Astrocyte (in vitro differentiated cells and primary cell): ENCODE measurements around the gene HNRNPA2B1. TPM values are rescaled to one million over a fixed set of nuclear protein-coding genes. Genes with fewer than 3 reads are reported as not detected.
"Not testable (repeated sequence)": the region's sequence is repeated elsewhere in the genome, so short reads cannot be mapped to it uniquely, and the experiment has no call there.

ENCODE experiments used
- DNase-seq: peaks from one replicate; pipeline ENCODE4 v3.0.0-alpha.2; 2010; ENCODE audit warnings: low read depth
- FAIRE-seq: peaks from 2 replicates; lab custom pipeline; 2011; peaks lifted over from hg19 to GRCh38; lab: Jason Lieb, UNC
- H2AFZ ChIP-seq: 2 replicates; pipeline ENCODE4 v1.6.0; 2012; ENCODE audit warnings: low read depth, low read length, inconsistent platforms
- H3K27ac ChIP-seq: 2 replicates; pipeline ENCODE4 v1.5.1; 2011; ENCODE audit warnings: low read depth, low read length, inconsistent platforms
- H3K27me3 ChIP-seq: 2 replicates; pipeline ENCODE4 v1.6.0; 2011; ENCODE audit warnings: low read length, inconsistent platforms; ENCODE audit not compliant: insufficient read depth
- H3K36me3 ChIP-seq: 2 replicates; pipeline ENCODE4 v1.5.1; 2011; ENCODE audit warnings: low read length, inconsistent platforms; ENCODE audit not compliant: insufficient read depth
- H3K4me1 ChIP-seq: 2 replicates; pipeline ENCODE4 v1.5.1; 2011; ENCODE audit warnings: low read length, inconsistent platforms; ENCODE audit not compliant: insufficient read depth
- H3K4me2 ChIP-seq: 2 replicates; pipeline ENCODE4 v1.6.0; 2012; ENCODE audit warnings: low read length, inconsistent platforms
- H3K4me3 ChIP-seq: 2 replicates; pipeline ENCODE4 v1.5.1; 2011; ENCODE audit warnings: low read depth, mild to moderate bottlenecking, low read length, inconsistent platforms; ENCODE audit not compliant: insufficient read depth
- H3K79me2 ChIP-seq: 2 replicates; pipeline ENCODE4 v1.6.0; 2012; ENCODE audit warnings: mild to moderate bottlenecking, low read length, inconsistent platforms; ENCODE audit not compliant: insufficient read depth
- H3K9ac ChIP-seq: 2 replicates; pipeline ENCODE4 v1.6.0; 2012; ENCODE audit warnings: mild to moderate bottlenecking, low read length, inconsistent platforms
- H3K9me3 ChIP-seq: 2 replicates; pipeline ENCODE4 v1.5.1; 2012; ENCODE audit warnings: low read depth, mild to moderate bottlenecking, low read length, inconsistent platforms; ENCODE audit not compliant: insufficient read depth
- H4K20me1 ChIP-seq: 2 replicates; pipeline ENCODE4 v1.6.0; 2012; ENCODE audit warnings: low read length, inconsistent platforms; ENCODE audit not compliant: insufficient read depth
- H3K27ac Mint-ChIP-seq: one replicate; pipeline ENCODE4 v1.8.0; 2021; ENCODE audit warnings: mild to moderate bottlenecking, mixed read lengths; ENCODE audit not compliant: unreplicated experiment
- H3K27me3 Mint-ChIP-seq: one replicate; pipeline ENCODE4 v1.8.0; 2021; ENCODE audit warnings: low read depth, mixed read lengths; ENCODE audit not compliant: unreplicated experiment
- H3K36me3 Mint-ChIP-seq: one replicate; pipeline ENCODE4 v1.8.0; 2021; ENCODE audit warnings: low read depth, mixed read lengths; ENCODE audit not compliant: unreplicated experiment
- H3K4me1 Mint-ChIP-seq: one replicate; pipeline ENCODE4 v1.8.0; 2021; ENCODE audit warnings: low read depth, mixed read lengths; ENCODE audit not compliant: unreplicated experiment
- H3K4me3 Mint-ChIP-seq: one replicate; pipeline ENCODE4 v1.8.0; 2021; ENCODE audit warnings: mild to moderate bottlenecking, moderate library complexity, mixed read lengths; ENCODE audit not compliant: unreplicated experiment
- H3K9me3 Mint-ChIP-seq: one replicate; pipeline ENCODE4 v1.8.0; 2021; ENCODE audit warnings: mild to moderate bottlenecking, mixed read lengths; ENCODE audit not compliant: unreplicated experiment
- CTCF ChIP-seq: IDR thresholded peaks from 2 replicates; pipeline ENCODE4 v1.5.1; 2011; ENCODE audit warnings: low read depth, mild to moderate bottlenecking, inconsistent platforms, low read length, moderate library complexity; ENCODE audit not compliant: insufficient read depth
- EZH2 ChIP-seq: IDR thresholded peaks from 2 replicates; pipeline ENCODE4 v1.6.1; 2012; ENCODE audit warnings: mild to moderate bottlenecking, low read length, inconsistent platforms; ENCODE audit not compliant: insufficient read depth
- total RNA-seq: library from RNA; stranded (reverse); gene quantifications from 2 replicates; pipeline ENCODE4 v1.2.1, GENCODE V29; 2021

Gene HNRNPA2B1
- total RNA-seq, 1 donor from 2014 or later = 415 TPM

- TF ChIP-seq CTCF (no peak), EZH2 (no peak)
- no peak for DNase-seq
- Histone ChIP-seq H3K9me3 (no peaks in the 10 kb centered on the region), H4K20me1 (peaks cover 38% of the 10 kb centered on the region), H3K9ac (no peak overlapping the region), H3K27me3 (no peaks in the 10 kb centered on the region), H3K27ac (no peak overlapping the region), H3K36me3 (peaks cover 4% of the 10 kb centered on the region), H3K4me2 (no peak overlapping the region), H3K79me2 (no peaks in the 10 kb centered on the region), H3K4me1 (no peaks in the 10 kb centered on the region), H2AFZ (no peak overlapping the region), H3K4me3 (no peak overlapping the region)
- H3K4me3 Mint-ChIP-seq = no peak overlapping the region
- peaks cover 15% of the 10 kb centered on the region for H3K4me1 Mint-ChIP-seq
- peaks cover 9% of the 10 kb centered on the region for H3K36me3 Mint-ChIP-seq
- no peak for FAIRE-seq
- H3K27me3 Mint-ChIP-seq = no peaks in the 10 kb centered on the region
- H3K9me3 Mint-ChIP-seq = no peaks in the 10 kb centered on the region
- peak overlapping the region; percentile 53 for H3K27ac Mint-ChIP-seq
Observed at GRCh38 chr7:26179826-26180497, 20.6 kb downstream of the HNRNPA2B1 start.

GRCh38 chr7:26179422-26179821, 21.1 kb downstream of the HNRNPA2B1 start:
- Histone ChIP-seq H3K9ac (no peak overlapping the region), H3K27ac (no peak overlapping the region), H3K36me3 (peaks cover 2% of the 10 kb centered on the region), H3K79me2 (no peaks in the 10 kb centered on the region), H4K20me1 (peaks cover 37% of the 10 kb centered on the region), H3K4me3 (no peak overlapping the region), H3K9me3 (no peaks in the 10 kb centered on the region), H3K4me1 (no peaks in the 10 kb centered on the region), H3K4me2 (no peak overlapping the region), H3K27me3 (no peaks in the 10 kb centered on the region), H2AFZ (no peak overlapping the region)
- Mint-ChIP-seq H3K27me3 (no peaks in the 10 kb centered on the region), H3K36me3 (peaks cover 9% of the 10 kb centered on the region), H3K4me3 (no peak overlapping the region), H3K4me1 (peaks cover 12% of the 10 kb centered on the region), H3K27ac (peak overlapping the region; percentile 26), H3K9me3 (no peaks in the 10 kb centered on the region)
- no peak for FAIRE-seq
- no peak for DNase-seq
- TF ChIP-seq CTCF (no peak), EZH2 (no peak)

GRCh38 chr7:26178272-26178960, 22.1 kb downstream of the HNRNPA2B1 start:
- Mint-ChIP-seq H3K9me3 (no peaks in the 10 kb centered on the region), H3K27me3 (no peaks in the 10 kb centered on the region), H3K27ac (peak overlapping the region; percentile 53), H3K4me3 (no peak overlapping the region), H3K4me1 (peaks cover 6% of the 10 kb centered on the region), H3K36me3 (peaks cover 9% of the 10 kb centered on the region)
- Histone ChIP-seq H3K79me2 (no peaks in the 10 kb centered on the region), H2AFZ (no peak overlapping the region), H3K9me3 (no peaks in the 10 kb centered on the region), H3K27me3 (no peaks in the 10 kb centered on the region), H3K9ac (no peak overlapping the region), H3K27ac (no peak overlapping the region), H3K36me3 (no peaks in the 10 kb centered on the region), H3K4me2 (no peak overlapping the region), H3K4me1 (no peaks in the 10 kb centered on the region), H4K20me1 (peaks cover 31% of the 10 kb centered on the region), H3K4me3 (no peak overlapping the region)
- FAIRE-seq (no peak), DNase-seq (no peak)
- TF ChIP-seq CTCF = no peak
- TF ChIP-seq EZH2 = no peak

GRCh38 chr7:26177269-26177668, 23.3 kb downstream of the HNRNPA2B1 start:
- not testable (repeated sequence) for H3K9me3 Mint-ChIP-seq, H3K4me3 Mint-ChIP-seq, H3K36me3 ChIP-seq, DNase-seq, H2AFZ ChIP-seq, H3K4me1 Mint-ChIP-seq, H3K27ac Mint-ChIP-seq, H3K27me3 ChIP-seq, H3K4me2 ChIP-seq, H3K4me1 ChIP-seq, H3K9ac ChIP-seq, H3K79me2 ChIP-seq, H3K9me3 ChIP-seq, H3K27ac ChIP-seq, H3K27me3 Mint-ChIP-seq, FAIRE-seq, H3K4me3 ChIP-seq, H3K36me3 Mint-ChIP-seq
- peaks cover 21% of the 10 kb centered on the region for H4K20me1 ChIP-seq
